Coronary artery (tissue), 2 donors: ENCODE data around the gene LTBP2.

ENCODE experiments used
- DNase-seq: peaks from one replicate; pipeline ENCODE4 v3.0.0-alpha.2; 2017; ENCODE audit warnings: low spot score
- H3K27ac ChIP-seq, 2 donors: fragments of 200-600 bp; sonication (generic); one replicate each; pipeline ENCODE4 v1.5.1; 2016 to 2019
- H3K4me3 ChIP-seq: fragments of 200-600 bp; sonication (generic); 2 replicates; pipeline ENCODE4 v1.5.1; 2016; ENCODE audit warnings: mild to moderate bottlenecking, moderate library complexity
- CTCF ChIP-seq: fragments of 200-600 bp; sonication (generic); IDR thresholded peaks from one replicate; pipeline ENCODE4 v1.5.1; 2019; ENCODE audit warnings: antibody characterized with exemption

Gene LTBP2

DNA sequence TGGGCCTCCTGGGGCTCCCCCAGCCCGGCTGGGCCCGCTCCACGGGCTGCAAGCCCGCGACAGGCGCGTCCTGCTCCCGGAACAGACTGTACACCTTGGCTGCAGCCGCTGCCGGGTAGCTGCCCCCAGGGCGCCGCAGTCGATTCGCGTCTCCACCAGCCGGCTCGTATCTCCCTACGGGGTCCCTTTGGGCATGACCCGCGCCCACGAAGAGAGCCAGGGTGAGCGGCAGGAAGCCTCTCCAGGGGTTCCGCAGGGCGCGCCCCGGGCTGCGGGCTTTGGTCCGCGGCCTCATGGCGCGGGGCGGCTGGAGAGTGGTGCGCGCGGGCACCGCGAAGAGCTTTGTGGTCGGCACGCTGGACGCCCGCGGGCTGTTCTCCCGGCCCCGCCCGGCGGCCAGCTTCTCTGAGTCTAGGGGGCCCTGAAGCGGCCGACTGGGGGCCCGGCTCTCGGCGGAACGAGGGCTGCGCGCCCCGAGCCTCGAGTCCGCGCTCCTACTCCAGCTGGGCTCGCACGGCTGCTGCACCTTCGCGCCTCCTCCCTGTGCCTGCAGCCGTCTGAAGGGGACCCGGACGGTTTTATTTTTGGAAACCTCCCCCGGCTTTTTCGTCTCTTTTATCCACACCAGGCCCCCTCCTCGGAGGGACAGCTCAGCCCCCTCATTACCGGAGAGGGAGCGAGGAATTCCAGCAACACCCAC, at the start of gene LTBP2:
Gene LTBP2, minus strand, starts transcription at position 588 of the 700 bp plus-strand sequence. Its CDS starts 293 bp downstream, at position 295.
- TF ChIP-seq CTCF, result no peak
- H3K4me3 ChIP-seq, result peak within 1 kb of the TSS; percentile 83
- no peak for DNase-seq
- peak within 1 kb of the TSS; percentile 44 to 85 for H3K27ac ChIP-seq

DNA sequence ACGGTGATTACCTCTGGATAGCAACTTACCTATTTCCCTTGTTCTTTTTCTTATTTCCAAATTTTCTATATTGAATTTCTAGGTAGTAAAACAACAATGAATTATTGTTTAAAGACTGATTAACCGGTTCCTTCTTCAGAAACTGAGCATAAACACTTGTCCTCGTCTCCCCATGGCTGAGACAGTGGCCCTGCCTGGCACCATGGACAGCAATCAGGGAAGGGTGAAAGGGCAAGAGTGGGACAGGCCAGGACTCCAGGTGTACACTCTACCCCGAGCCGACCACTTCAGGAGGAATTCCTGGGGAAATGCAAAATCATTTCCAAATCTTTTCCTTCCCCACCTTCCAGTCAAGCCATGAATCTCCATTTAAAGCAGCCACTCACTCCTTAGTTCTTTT, 48.8 kb upstream of the LTBP2 start:
- TF ChIP-seq CTCF, result no peak
- H3K4me3 ChIP-seq, result no peak overlapping the region
- no peak for DNase-seq
- peak overlapping the region; percentile 49 to 71 for H3K27ac ChIP-seq

GRCh38 chr14:74660167-74660566, 48.1 kb upstream of the LTBP2 start:
- no peak for TF ChIP-seq CTCF
- DNase-seq, result no peak
- Histone ChIP-seq H3K27ac (peak overlapping the region in 1 of 2 donors; percentile 49), H3K4me3 (no peak overlapping the region)

- DNase-seq, result no peak
Measured at GRCh38 chr14:74658535-74659131, 46.6 kb upstream of the LTBP2 start.

GRCh38 chr14:74656964-74657363, 44.9 kb upstream of the LTBP2 start:
- Histone ChIP-seq H3K27ac (no peak overlapping the region), H3K4me3 (no peak overlapping the region)
- TF ChIP-seq CTCF, result no peak
- DNase-seq, result no peak

More at GRCh38 chr14:74658535-74659131, 46.6 kb upstream of the LTBP2 start:
- Histone ChIP-seq H3K27ac (no peak overlapping the region), H3K4me3 (no peak overlapping the region)
- TF ChIP-seq CTCF, result no peak

GRCh38 chr14:74655599-74656395, 43.8 kb upstream of the LTBP2 start:
- peak overlapping the region in 1 of 2 donors; percentile 65 for H3K27ac ChIP-seq

More at GRCh38 chr14:74655599-74656395, 43.8 kb upstream of the LTBP2 start:
- H3K4me3 ChIP-seq, result no peak overlapping the region
- no peak for TF ChIP-seq CTCF
- no peak for DNase-seq
